Measurements from ENCODE around the gene LRRC25. TPM values are rescaled to one million over a fixed set of nuclear protein-coding genes. Genes with fewer than 3 reads are reported as not detected.

Gene LRRC25
- not detected in 2 replicates for total RNA-seq (2014; rRNA removed; shearing (Covaris generic))

DNA sequence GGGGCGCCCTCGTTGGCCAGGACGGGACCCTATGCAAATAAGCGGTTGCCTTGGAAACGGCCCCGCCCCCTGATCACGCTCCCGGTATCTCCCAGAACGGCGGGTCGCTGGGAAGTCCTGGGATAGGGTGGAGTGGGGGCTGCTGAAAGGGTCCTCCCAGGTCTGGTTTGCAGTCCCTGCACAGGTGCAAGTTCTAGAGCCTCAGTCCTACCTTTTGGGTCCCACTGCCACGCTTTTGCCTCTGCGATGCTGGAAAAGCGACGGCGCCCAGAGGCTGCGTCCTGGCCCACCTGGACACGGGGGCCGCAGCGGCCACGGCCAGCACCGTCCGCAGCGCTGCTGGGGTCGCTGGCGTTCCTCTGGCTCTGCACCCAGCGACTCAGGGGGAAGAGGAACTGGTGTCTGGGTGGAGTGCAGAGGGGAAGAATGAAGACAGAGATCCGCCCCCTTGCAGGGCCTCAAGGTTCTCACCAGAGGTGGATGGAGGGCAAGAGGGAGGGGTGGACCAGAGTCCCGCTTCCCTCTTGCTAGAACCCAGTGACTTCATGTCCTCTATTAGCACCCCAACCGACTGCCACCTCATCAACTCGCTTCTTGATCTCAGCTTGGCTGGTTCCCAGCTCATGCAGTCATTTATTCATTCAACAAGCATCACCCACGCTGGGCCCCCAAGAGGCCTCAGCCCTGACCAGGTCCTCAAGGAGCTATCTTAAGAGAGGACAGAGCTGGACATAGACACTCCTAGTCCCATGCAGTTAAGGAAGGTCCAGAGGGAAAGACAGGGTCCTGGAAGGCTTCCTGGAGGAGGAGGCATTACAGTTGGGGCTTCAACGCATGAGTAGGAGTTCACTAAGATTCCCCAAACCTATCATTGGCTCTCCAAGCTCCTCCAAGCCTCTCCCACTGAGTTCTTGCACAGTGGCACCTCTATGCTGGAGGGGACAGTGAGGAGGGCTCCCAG, at the start of gene LRRC25:
TSS of gene LRRC25 (minus strand) at position 381 of the 961 bp plus-strand sequence. CDS start 659 bp downstream, outside the sequence.
- DNase-seq (ENCODE audit: low read depth), result no peak

- DNase-seq (ENCODE audit: low read depth), result no peak
These were observed 49.5 kb upstream of the LRRC25 start for GRCh38 chr19:18446811-18447359.

- no peak for DNase-seq (ENCODE audit: low read depth)
These were observed 48.9 kb upstream of the LRRC25 start for GRCh38 chr19:18446145-18446810.

GRCh38 chr19:18445262-18445948, 48.0 kb upstream of the LRRC25 start:
- no peak for DNase-seq (ENCODE audit: low read depth)

GRCh38 chr19:18444513-18444912, 47.1 kb upstream of the LRRC25 start:
- DNase-seq (ENCODE audit: low read depth), result no peak

DNA sequence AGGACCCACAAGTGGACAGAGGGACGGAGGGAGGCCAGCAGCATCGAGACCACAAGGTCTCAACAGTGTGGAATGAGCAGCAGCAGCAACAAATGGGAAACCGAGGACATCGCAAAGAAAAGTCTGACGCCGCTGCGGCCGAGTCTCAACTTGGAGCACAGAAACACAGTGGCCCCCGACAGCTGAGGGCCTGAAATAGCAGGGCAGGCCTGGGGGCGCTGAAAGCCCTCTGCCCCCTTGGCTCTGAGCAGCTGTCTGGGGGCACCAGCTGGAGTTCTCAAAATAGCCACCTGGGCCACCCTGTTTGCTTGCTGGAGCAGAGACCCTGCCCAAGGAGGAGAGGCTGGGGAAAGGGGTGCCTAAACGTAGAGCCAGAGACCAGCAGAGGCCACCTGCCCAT, 46.4 kb upstream of the LRRC25 start:
- no peak for DNase-seq (ENCODE audit: low read depth)

DNA sequence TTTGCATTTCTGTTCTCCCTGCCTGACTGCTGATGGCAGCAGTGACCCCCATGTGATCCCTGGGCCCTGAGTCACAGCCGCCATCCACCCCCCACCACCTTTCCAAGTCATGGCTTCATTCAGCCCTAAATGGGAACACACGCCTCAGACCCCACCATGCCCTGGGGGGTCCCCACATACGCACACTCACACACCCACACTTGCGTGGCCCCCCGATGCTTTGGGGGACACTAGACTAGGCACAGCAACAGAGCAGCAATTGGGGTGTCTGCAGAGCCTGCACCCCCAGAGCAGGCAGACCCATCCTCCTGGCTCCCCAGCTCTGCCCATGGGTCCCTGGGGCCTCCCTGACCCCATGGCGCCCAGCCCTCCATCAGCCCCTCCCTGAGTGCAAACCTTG, 46.0 kb upstream of the LRRC25 start:
- DNase-seq (ENCODE audit: low read depth), result no peak

DNA sequence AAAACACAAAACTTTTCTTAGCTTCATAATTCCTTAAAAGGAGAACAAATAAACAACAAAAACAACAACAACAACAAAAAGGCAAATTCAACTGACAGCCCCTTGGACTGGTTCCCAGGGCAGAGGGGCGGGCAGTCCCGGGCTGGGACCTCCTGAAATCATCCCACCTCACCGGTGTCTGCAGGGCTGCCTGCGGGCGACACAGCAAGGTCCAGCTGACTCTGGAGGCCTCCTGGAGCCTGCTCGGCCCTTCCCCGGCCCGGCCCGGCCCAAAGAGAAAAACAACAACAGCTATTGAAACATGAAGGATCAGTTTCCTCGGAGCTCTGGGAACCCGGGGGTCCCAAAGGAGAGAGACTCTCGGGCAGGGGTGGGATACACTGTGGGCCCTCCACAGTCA, 45.5 kb upstream of the LRRC25 start:
- no peak for DNase-seq (ENCODE audit: low read depth)

DNA sequence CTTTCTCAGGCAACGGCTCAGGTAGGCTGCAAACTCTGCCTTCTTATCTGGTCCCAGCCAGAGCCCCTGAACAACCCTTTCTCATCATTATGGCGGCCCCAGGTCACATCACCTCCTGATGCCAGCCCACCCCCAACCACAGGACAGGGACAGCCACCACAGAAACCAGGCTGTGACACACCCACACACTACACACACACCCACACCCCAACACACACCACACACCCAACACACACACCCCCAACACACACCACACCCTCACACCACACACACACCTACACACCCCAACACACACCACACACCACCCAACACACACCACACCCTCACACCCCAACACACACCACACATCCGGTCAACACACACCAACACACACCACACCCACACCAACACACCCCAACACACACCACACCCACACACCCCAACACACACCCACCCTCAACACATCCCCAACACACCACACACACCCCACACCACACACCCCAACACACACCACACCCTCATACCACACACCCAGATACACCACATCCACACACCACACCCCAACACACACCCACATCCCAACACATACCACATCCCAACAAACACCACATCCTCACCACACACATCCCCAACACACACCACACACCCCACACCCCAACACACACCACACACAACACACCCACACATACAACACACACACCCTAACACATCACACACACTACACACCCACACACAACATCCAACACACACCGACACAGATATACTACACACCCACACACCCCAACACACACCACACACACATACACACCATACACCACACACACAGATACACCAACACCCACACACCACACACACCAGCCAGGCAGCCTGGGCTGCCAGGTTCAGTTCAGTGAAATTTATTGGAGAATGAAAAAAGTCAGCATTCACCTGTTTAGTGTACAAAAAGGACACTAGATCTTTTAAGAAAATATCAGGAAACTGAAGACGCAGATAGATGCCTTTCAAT, 44.7 kb upstream of the LRRC25 start:
- no peak for DNase-seq (ENCODE audit: low read depth)

- no peak for DNase-seq (ENCODE audit: low read depth)
These were observed 43.7 kb upstream of the LRRC25 start for GRCh38 chr19:18440936-18441803.

GRCh38 chr19:18440415-18440877, 43.0 kb upstream of the LRRC25 start:
- no peak for DNase-seq (ENCODE audit: low read depth)

DNA sequence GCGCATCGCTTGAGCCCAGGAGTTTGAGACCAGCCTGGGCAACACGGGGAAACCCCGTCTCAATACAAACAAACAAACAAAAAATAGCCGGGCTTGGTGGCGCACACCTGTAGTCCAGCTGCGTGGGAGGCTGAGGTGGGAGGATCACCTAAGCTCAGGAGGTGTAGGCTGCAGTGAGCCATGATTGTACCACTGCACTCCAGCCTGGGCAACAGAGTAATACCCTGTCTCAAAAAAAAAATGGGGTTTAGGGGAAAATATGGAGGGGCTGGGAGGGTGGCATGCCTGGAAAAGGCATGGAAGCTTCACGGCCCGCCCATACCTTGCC, 42.5 kb upstream of the LRRC25 start:
- DNase-seq (ENCODE audit: low read depth), result no peak

- peak; percentile 60 for DNase-seq (ENCODE audit: low read depth)
These were observed 41.8 kb upstream of the LRRC25 start for GRCh38 chr19:18439025-18439909.

GRCh38 chr19:18438331-18439024, 41.1 kb upstream of the LRRC25 start:
- DNase-seq (ENCODE audit: low read depth), result peak; percentile 69

DNA sequence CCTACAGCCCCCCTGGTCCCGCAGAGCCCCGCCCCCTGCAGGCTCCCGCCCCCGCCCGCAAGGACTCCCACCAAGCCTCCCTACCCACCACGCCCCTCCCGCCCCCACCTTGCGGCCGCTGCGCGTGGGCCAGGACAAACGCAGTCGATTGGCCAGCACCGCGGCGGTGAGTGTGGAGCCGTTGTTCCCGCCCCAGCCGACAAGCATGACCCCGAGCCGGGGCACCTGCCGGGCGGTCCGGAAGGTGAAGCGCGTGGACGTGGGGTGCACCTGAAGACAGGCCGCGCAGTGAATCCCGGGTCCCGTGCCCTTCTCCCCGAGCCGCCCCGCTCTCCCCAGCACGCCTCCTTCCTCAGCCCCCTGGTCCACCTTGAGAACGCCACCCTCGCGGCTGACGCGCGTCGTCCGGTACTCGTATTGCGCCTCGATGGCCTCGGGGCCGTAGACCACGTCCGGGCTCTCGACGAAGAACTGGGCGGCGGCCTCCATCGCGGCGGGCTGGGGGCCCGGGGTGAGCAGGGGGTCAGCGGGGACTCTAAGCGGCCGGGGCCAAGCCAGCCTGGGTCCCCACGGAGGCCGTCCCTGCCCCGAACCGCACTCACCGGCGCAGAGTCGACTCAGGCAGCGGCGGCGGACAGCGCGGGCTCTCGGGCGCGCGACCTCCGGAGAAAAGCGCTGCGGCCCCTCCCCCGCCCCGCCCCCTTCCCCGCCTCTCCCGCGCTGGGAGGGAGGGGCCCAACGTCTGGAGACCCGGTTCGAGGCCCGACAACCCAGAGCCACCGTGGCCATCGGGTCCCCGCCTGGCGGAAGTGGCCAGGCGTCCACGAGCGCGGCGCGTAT, 40.3 kb upstream of the LRRC25 start, which contains the start of gene ISYNA1:
TSS of gene ISYNA1 (minus strand) at position 643 of the 840 bp plus-strand sequence. CDS start at position 489, 154 bp downstream.
- DNase-seq (ENCODE audit: low read depth), result peak; percentile 56

GRCh38 chr19:18436671-18437490, 39.5 kb upstream of the LRRC25 start:
- DNase-seq (ENCODE audit: low read depth), result peak; percentile 87

Measured in Daoy (cell line).